Prostate gland (tissue), 2 donors: ENCODE measurements around the gene MAD1L1.

ENCODE experiments used
- CTCF ChIP-seq, 4 experiments: fragments of 200-600 bp in 2 of 4; fragments of 450-650 bp in 2 of 4; sonication (generic) in 2 of 4; IDR thresholded peaks; 1 replicate in 3 of 4; 2 replicates in 1 of 4; pipeline ENCODE4 v1.5.1; 2016 to 2019; ENCODE audit warnings: antibody characterized with exemption in 4 of 4, mild to moderate bottlenecking in 2 of 4, moderate library complexity in 2 of 4
- POLR2A ChIP-seq: fragments of 450-650 bp; IDR thresholded peaks from one replicate; pipeline ENCODE4 v1.6.1; 2016; ENCODE audit warnings: antibody characterized with exemption, mild to moderate bottlenecking
- POLR2AphosphoS5 ChIP-seq: sonication (generic); formaldehyde crosslinking; IDR thresholded peaks from one replicate; pipeline ENCODE4 v1.6.1; 2017; ENCODE audit warnings: antibody characterized with exemption

DNA sequence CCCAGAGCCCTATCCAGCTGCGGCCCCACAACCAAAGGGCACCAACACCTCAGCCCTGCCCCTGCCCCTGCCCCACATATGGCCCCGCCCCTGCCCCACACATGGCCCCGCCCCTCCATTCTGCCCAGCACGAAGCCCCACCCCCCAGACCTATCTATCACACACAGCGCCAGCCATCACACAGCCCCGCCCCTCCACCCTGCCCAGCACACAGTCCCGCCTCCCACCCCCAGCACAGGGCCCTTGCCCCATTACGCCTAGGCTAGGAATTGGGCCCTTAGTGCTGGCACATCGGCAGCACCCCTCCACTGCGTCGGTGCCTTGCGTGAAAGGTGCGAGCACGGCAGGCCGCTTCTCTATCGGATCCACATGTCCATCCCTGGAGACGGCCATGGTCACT lies 126.8 kb downstream of the MAD1L1 start:
- TF ChIP-seq CTCF (IDR thresholded peaks at IDR 0.05) (no peak), POLR2AphosphoS5 (no peak), POLR2A (no peak)
